GM21528 (cell line): ENCODE data around the gene IDUA.
A peak's percentile ranks its signal among the peaks of the same experiment; 100 is the strongest.

ENCODE experiments used
- ATAC-seq: cut with Tn5 transposase; IDR thresholded peaks from one replicate; pipeline ENCODE4 v1.9.1; 2021; ENCODE audit warnings: mild to moderate bottlenecking, moderate library complexity; ENCODE audit not compliant: unreplicated experiment, low FRiP score

IDUA gene

GRCh38 chr4:1013225-1014073 is 26.6 kb downstream of the IDUA start:
- no peak for ATAC-seq

GRCh38 chr4:1014291-1015167 is 27.7 kb downstream of the IDUA start:
- no peak for ATAC-seq

- no peak for ATAC-seq
These were observed 28.3 kb downstream of the IDUA start for GRCh38 chr4:1015179-1015578.

GRCh38 chr4:1015746-1016145 is 28.9 kb downstream of the IDUA start:
- no peak for ATAC-seq

- ATAC-seq: no peak
These were observed 30.4 kb downstream of the IDUA start for GRCh38 chr4:1017211-1017610.

- ATAC-seq: no peak
These were observed 30.9 kb downstream of the IDUA start for GRCh38 chr4:1017706-1018105.

- no peak for ATAC-seq
These were observed 31.5 kb downstream of the IDUA start for GRCh38 chr4:1018147-1019020.

- no peak for ATAC-seq
These were observed 32.5 kb downstream of the IDUA start for GRCh38 chr4:1019320-1019719.

- ATAC-seq: no peak
These were observed 33.1 kb downstream of the IDUA start for GRCh38 chr4:1019729-1020470.

GRCh38 chr4:1021386-1022050 is 34.7 kb downstream of the IDUA start:
- no peak for ATAC-seq

GRCh38 chr4:1022051-1022738 is 35.4 kb downstream of the IDUA start:
- no peak for ATAC-seq

GRCh38 chr4:1022739-1023066 is 35.9 kb downstream of the IDUA start:
- no peak for ATAC-seq

- ATAC-seq: no peak
These were observed 36.3 kb downstream of the IDUA start for GRCh38 chr4:1023075-1023640.

- no peak for ATAC-seq
These were observed 37.3 kb downstream of the IDUA start for GRCh38 chr4:1023895-1024740.

- ATAC-seq: no peak
These were observed 38.2 kb downstream of the IDUA start for GRCh38 chr4:1024882-1025545.

- peak; percentile 60 for ATAC-seq
These were observed 39.3 kb downstream of the IDUA start for GRCh38 chr4:1026115-1026514.

GRCh38 chr4:1027219-1027914 is 40.5 kb downstream of the IDUA start:
- no peak for ATAC-seq
